HepG2 (cell line): Measurements from ENCODE around the gene KCNH6. TPM values are rescaled to one million over a fixed set of nuclear protein-coding genes. Genes with fewer than 3 reads are reported as not detected.

Experiments
- ATAC-seq: fragments of 200-7000 bp; cut with Tn5 transposase; 3 replicates; pipeline ENCODE4 v1.9.1; 2020; ENCODE audit warnings: mild to moderate bottlenecking, moderate library complexity
- BruUV-seq: library from RNA; stranded (reverse); fragments of 400-500 nt; replicated peaks from 2 replicates; lab custom pipeline; 2021; lab: Mats Ljungman, UMichigan
- CTCF ChIA-PET: fragments of 300-600 bp; formaldehyde crosslinking; extraction: SDS; loops from one replicate; lab custom pipeline; 2021; ENCODE audit warnings: low total read pairs, inconsistent platforms, low intra/inter-chr PET ratio; lab: Yijun Ruan, JAX
- POLR2A ChIA-PET: fragments of 350-600 bp; sonication (Branson Sonifier 250); formaldehyde crosslinking; loops from one replicate; lab custom pipeline; 2020; ENCODE audit warnings: antibody characterized with exemption, inconsistent platforms; lab: Yijun Ruan, JAX
- DNase-seq: peaks from one replicate; pipeline ENCODE4 v3.0.0-alpha.2; 2015; ENCODE audit warnings: low spot score
- FAIRE-seq: peaks from 3 replicates; lab custom pipeline; 2011; peaks lifted over from hg19 to GRCh38; lab: Jason Lieb, UNC
- H2AFZ ChIP-seq: one replicate; pipeline ENCODE4 v1.6.1; 2011; ENCODE audit warnings: low read length, inconsistent platforms
- H3K27ac ChIP-seq: fragments of 300-600 bp; 3 replicates; pipeline ENCODE4 v1.8.0; 2011; ENCODE audit warnings: mixed run types, mild to moderate bottlenecking, mixed read lengths, low read length, inconsistent platforms; ENCODE audit not compliant: insufficient read depth; ENCODE audit errors: extremely low read length
- H3K27me3 ChIP-seq, 2 experiments: fragments of 200-600 bp in 1 of 2; 2 replicates in 1 of 2; 3 replicates in 1 of 2; pipeline versions ENCODE4 v1.6.0 to v1.8.0; 2011; ENCODE audit warnings: low read length in 2 of 2, mild to moderate bottlenecking in 2 of 2, moderate library complexity in 2 of 2, inconsistent platforms in 1 of 2; ENCODE audit not compliant: insufficient read depth in 2 of 2, control insufficient read depth in 1 of 2
- H3K36me3 ChIP-seq, 2 experiments: fragments of 200-600 bp in 1 of 2; replicated peaks in 1 of 2; 2 replicates in 1 of 2; 3 replicates in 1 of 2; pipeline versions ENCODE4 v1.5.1 to v1.8.0; 2011; ENCODE audit warnings: low read length in 2 of 2, inconsistent platforms in 1 of 2; ENCODE audit not compliant: insufficient read depth in 2 of 2, control insufficient read depth in 1 of 2
- H3K4me1 ChIP-seq: 2 replicates; pipeline ENCODE4 v1.5.1; 2012; ENCODE audit warnings: low read length, inconsistent platforms; ENCODE audit not compliant: insufficient read depth
- H3K4me2 ChIP-seq: 2 replicates; pipeline ENCODE4 v1.6.0; 2011; ENCODE audit warnings: low read depth, low read length, inconsistent platforms
- H3K4me3 ChIP-seq, 3 experiments: fragments of 200-600 bp in 1 of 3; sonication (generic), shearing (Covaris generic) in 1 of 3; replicated peaks in 1 of 3; 2 replicates each; pipeline ENCODE4 v1.5.1; 2011 to 2016; ENCODE audit warnings: low read length in 3 of 3, inconsistent platforms in 2 of 3, low read depth in 2 of 3, mild to moderate bottlenecking in 2 of 3, control low read depth in 1 of 3, mixed read lengths in 1 of 3; ENCODE audit not compliant: insufficient read depth in 1 of 3
- H3K79me2 ChIP-seq: one replicate; pipeline ENCODE4 v1.6.1; 2011; ENCODE audit warnings: low read length, inconsistent platforms; ENCODE audit not compliant: insufficient read depth
- H3K9ac ChIP-seq: 2 replicates; pipeline ENCODE4 v1.6.0; 2011; ENCODE audit warnings: mild to moderate bottlenecking, low read depth, low read length, inconsistent platforms; ENCODE audit not compliant: insufficient read depth
- H3K9me3 ChIP-seq: 2 replicates; pipeline ENCODE4 v1.5.1; 2012; ENCODE audit warnings: mild to moderate bottlenecking, low read length
- H4K20me1 ChIP-seq: 2 replicates; pipeline ENCODE4 v1.6.0; 2011; ENCODE audit warnings: inconsistent platforms, mild to moderate bottlenecking, low read length, moderate library complexity; ENCODE audit not compliant: insufficient read depth
- BCL3 ChIP-seq: sonication (generic); formaldehyde crosslinking; IDR thresholded peaks from 2 replicates; pipeline ENCODE4 v1.5.1; 2020; ENCODE audit warnings: mild to moderate bottlenecking, missing genetic modification reagents, moderate library complexity
- HINFP ChIP-seq: sonication (generic); formaldehyde crosslinking; IDR thresholded peaks from 2 replicates; pipeline ENCODE4 v1.4.0; 2020; ENCODE audit warnings: low read depth, mild to moderate bottlenecking, missing genetic modification reagents
- THAP11 ChIP-seq: IDR thresholded peaks from 2 replicates; pipeline ENCODE4 v1.6.1; 2016; ENCODE audit warnings: missing biosample characterization, missing genetic modification reagents
- ZNF17 ChIP-seq: sonication (generic); formaldehyde crosslinking; IDR thresholded peaks from 2 replicates; pipeline ENCODE4 v1.5.0; 2020; ENCODE audit warnings: mild to moderate bottlenecking, missing genetic modification reagents
- ZNF510 ChIP-seq: sonication (generic); formaldehyde crosslinking; IDR thresholded peaks from 2 replicates; pipeline ENCODE4 v1.4.0; 2020; ENCODE audit warnings: low read depth, mild to moderate bottlenecking, missing genetic modification reagents
- ZNF646 ChIP-seq: sonication (generic); formaldehyde crosslinking; IDR thresholded peaks from 2 replicates; pipeline ENCODE4 v1.9.0; 2021; ENCODE audit warnings: mild to moderate bottlenecking, missing genetic modification reagents
- WGBS: methylation state at CpG from one replicate; pipeline ENCODE4 v1.1.6; 2017; ENCODE audit warnings: low lambda C conversion rate; 5-methylcytosine and 5-hydroxymethylcytosine counted together
- in situ Hi-C: cut with HindIII; loops from 2 replicates; pipeline ENCODE4 v1.10.0; 2017; ENCODE audit warnings: low pct_unique_long_range_greater_than_20kb; ENCODE audit not compliant: extremely low pct_ligation_motif_present
- intact Hi-C: fragments of 100-400 bp; cut with micrococcal nuclease; formaldehyde crosslinking; loops from one replicate; pipeline ENCODE4 v1.10.0; 2022; ENCODE audit not compliant: unreplicated experiment
- polyA plus RNA-seq, 8 experiments: library from polyadenylated mRNA; depleted of rRNA in 3 of 8; stranded (reverse) in 7 of 8; unstranded in 1 of 8; fragments of >200 nt; fragmentation: Illumina TruSeq in 4 of 8; extraction: Trizol in 4 of 8; gene quantifications; 2 replicates each; pipeline versions ENCODE4 v1.2.1 to v1.2.3, GENCODE V29; 2011 to 2016; ENCODE audit warnings: low read depth in 4 of 8, missing spikeins in 1 of 8, mixed read lengths in 1 of 8; ENCODE audit not compliant: insufficient read depth in 1 of 8
- total RNA-seq, 5 experiments: library from RNA; depleted of rRNA; stranded (reverse); fragments of >200 nt; fragmentation: Illumina TruSeq; extraction: Trizol; gene quantifications; 2 replicates each; pipeline ENCODE4 v1.2.3, GENCODE V29; 2016; ENCODE audit warnings: low read depth in 1 of 5

KCNH6 gene
- total and polyA plus RNA-seq, 2 of the 13 experiments (the other 11 are each of a cell fraction or from before 2014, with no cell fraction given), result 0.05 to 0.18 TPM

GRCh38 chr17:63549946-63550816 is 27.0 kb downstream of the KCNH6 start, which contains the start of gene DCAF7:
DCAF7 (plus strand) TSS chr17:63550477; CDS start chr17:63550678, 201 bp downstream.
- Histone ChIP-seq H4K20me1 (peaks cover 31% of the 10 kb centered on the region), H3K4me2 (peak within 1 kb of the TSS; percentile 75), H3K79me2 (peaks cover 46% of the 10 kb centered on the region), H3K36me3 (no peaks in the 10 kb centered on the region; a peak in 3 of 5 replicates), H3K4me1 (peaks cover 59% of the 10 kb centered on the region), H3K4me3 (peak within 1 kb of the TSS; percentile 95 to 99 (median 98)), H3K27me3 (peaks cover 0 to 2% of the 10 kb centered on the region in 2 experiments; a peak in 2 of 5 replicates), H2AFZ (no peak within 1 kb of the TSS), H3K9me3 (no peaks in the 10 kb centered on the region), H3K27ac (peak within 1 kb of the TSS; percentile 92), H3K9ac (peak within 1 kb of the TSS; percentile 95)
- CTCF ChIA-PET, result no interaction called here
- DNase-seq (peak; percentile 100), FAIRE-seq (peak; percentile 90), ATAC-seq (peak; percentile 92)
- WGBS, result 1% methylated on average over 60 of the region's 72 CpGs
- POLR2A ChIA-PET, result interaction anchor here (0.7 to 3.2 kb wide), 14 partner anchors 18 to 412 kb away, joined by 3 to 20 read pairs (median 4); partner anchors contain the start of genes CCDC47, DDX42, KCNH6 and MAP3K3
- in situ Hi-C loops, result no loop called here
- no TSS peak for BruUV-seq
- intact Hi-C loops, result loop anchor here (1.0 to 2.0 kb wide), 6 partner anchors 19 to 191 kb away; partner anchors contain the start of genes MAP3K3, STRADA and TACO1
- TF ChIP-seq BCL3 (CRISPR knock-in tag), result peak; percentile 10
- peak; percentile 75; the same call in 1 of the 2 replicates for TF ChIP-seq HINFP (CRISPR knock-in tag)
- TF ChIP-seq ZNF646 (CRISPR knock-in tag), result 0 out of 2 replicates have a peak, but pooled peaks have one; percentile 48
- TF ChIP-seq THAP11 (CRISPR knock-in tag), result peak; percentile 91
- TF ChIP-seq ZNF17 (CRISPR knock-in tag), result no peak
- peak; percentile 84 for TF ChIP-seq ZNF510
